ENCODE data around the gene DNAJB8.

- no peak for TF ChIP-seq CTCF (IDR thresholded peaks at IDR 0.05; ENCODE audit: poor library complexity)
- no peak for TF ChIP-seq EZH2phosphoT487 (IDR thresholded peaks at IDR 0.05; ENCODE audit: low read depth, severe bottlenecking, unreplicated experiment)
- no peak for TF ChIP-seq EZH2 (IDR thresholded peaks at IDR 0.05; ENCODE audit: borderline replicate concordance)
Observed at GRCh38 chr3:128502712-128503111, 36.0 kb upstream of the DNAJB8 start.

Measured in hepatocyte (in vitro differentiated cells).